HT1080 (cell line): ENCODE measurements around the gene MAX. TPM values are rescaled to one million over a fixed set of nuclear protein-coding genes. Genes with fewer than 3 reads are reported as not detected.
"Not testable (repeated sequence)": the region's sequence is repeated elsewhere in the genome, so short reads cannot be mapped to it uniquely, and the experiment has no call there.

Experiments used
- DNase-seq: peaks from one replicate; pipeline ENCODE4 v3.0.0-alpha.2; 2015; ENCODE audit warnings: low read depth
- total RNA-seq: library from RNA; depleted of rRNA; stranded (reverse); fragments of >200 nt; shearing (Covaris generic); gene quantifications from 2 replicates; pipeline ENCODE4 v1.2.3, GENCODE V29; 2014

MAX gene
- total RNA-seq, 1 experiment from 2014 or later = 83.7 TPM

GRCh38 chr14:65106316-65106715, 4.0 kb upstream of the MAX start:
- DNase-seq = no peak

GRCh38 chr14:65104791-65105190, 2.5 kb upstream of the MAX start:
- DNase-seq = no peak

GRCh38 chr14:65103150-65103760, 938 bp upstream of the MAX start:
- peak; percentile 56 for DNase-seq

- DNase-seq = no peak
Observed at GRCh38 chr14:65101631-65102440, 481 bp downstream of the MAX start.

GRCh38 chr14:65100922-65101541, 1.3 kb downstream of the MAX start:
- no peak for DNase-seq

GRCh38 chr14:65098586-65098985, 3.7 kb downstream of the MAX start:
- no peak for DNase-seq

GRCh38 chr14:65096323-65097089, 5.8 kb downstream of the MAX start:
- DNase-seq = no peak

- DNase-seq = no peak
Observed at GRCh38 chr14:65095633-65096205, 6.6 kb downstream of the MAX start.

GRCh38 chr14:65092349-65092748, 10.0 kb downstream of the MAX start:
- no peak for DNase-seq

GRCh38 chr14:65087835-65088234, 14.5 kb downstream of the MAX start:
- not testable (repeated sequence) for DNase-seq

- not testable (repeated sequence) for DNase-seq
Observed at GRCh38 chr14:65086686-65087085, 15.6 kb downstream of the MAX start.

GRCh38 chr14:65084554-65085505, 17.5 kb downstream of the MAX start:
- no peak for DNase-seq

GRCh38 chr14:65082930-65083329, 19.4 kb downstream of the MAX start:
- no peak for DNase-seq

GRCh38 chr14:65080960-65081747, 21.2 kb downstream of the MAX start:
- DNase-seq = no peak

GRCh38 chr14:65079768-65080167, 22.5 kb downstream of the MAX start:
- no peak for DNase-seq

- no peak for DNase-seq
Observed at GRCh38 chr14:65079201-65079600, 23.1 kb downstream of the MAX start.

GRCh38 chr14:65077318-65077717, 25.0 kb downstream of the MAX start:
- DNase-seq = no peak

- DNase-seq = no peak
Observed at GRCh38 chr14:65075628-65076325, 26.5 kb downstream of the MAX start.
